Nucleus accumbens (tissue), 56 donors: ENCODE results near the gene ARID3A.

ENCODE experiments used
- DNase-seq, 56 donors: peaks; one replicate each; lab custom pipeline; 2025; lab: John Stamatoyannopoulos, UW

Gene ARID3A

DNA sequence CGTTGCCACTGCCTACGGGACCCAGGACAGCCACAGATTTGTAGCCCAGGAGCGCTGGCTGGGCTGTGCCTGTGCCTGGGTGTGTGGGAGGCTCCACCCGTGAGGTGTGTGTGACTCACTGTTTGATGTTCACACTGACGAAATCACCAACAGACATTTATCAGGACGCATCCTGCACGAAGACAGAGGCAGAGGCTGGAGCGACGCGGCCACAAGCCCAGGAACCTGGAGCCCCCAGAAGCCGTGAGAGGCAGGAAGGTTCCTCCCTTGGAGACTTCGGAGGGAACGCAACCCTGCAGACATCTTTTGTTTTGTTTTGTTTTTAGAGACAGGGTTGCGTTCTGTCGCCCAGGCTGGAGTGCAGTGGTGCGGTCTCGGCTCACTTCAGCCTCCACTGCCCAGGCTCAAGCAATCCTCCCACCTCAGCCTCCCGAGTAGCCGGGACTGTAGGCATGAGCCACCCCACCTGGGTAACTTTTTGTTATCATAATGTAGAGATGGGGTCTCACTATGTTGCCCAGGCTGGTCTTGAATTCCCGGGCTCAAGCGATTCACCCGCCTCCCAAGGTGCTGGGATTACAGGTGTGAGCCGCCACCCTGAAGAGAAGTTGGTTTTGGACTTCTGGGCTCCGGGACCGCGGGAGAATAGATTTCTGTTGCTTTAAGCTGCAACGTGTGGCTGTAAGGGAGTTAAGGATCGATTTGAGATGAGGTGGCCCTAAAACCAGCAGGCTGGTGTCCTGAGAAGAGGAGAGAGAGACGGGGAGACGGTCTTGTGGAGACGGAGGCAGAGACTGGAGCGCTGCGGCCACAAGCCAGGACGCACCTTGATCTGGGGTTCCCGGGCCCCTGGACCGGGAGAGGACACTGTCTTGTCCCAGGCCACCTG lies 33.4 kb downstream of the ARID3A start:
- peak in 29 of 56 donors; percentile 3 to 70 (median 20) for DNase-seq

GRCh38 chr19:960020-960419 lies 34.2 kb downstream of the ARID3A start:
- DNase-seq, result no peak

DNA sequence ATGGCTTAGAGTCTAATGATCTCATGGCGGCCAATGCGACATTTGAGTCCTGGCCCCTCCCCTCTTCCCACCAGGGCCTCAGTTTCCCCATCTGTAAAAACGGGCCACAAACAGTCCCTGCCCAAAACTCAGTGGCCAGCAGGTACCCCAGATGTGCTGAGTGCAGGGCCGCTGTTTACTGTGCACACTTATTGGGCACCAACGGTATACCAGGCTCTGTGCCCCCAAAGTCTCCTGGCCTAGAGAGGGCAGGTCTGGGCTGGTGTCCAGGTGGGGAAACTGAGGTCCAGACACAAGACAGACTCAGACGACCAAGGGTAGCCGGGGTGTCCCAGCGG lies 34.7 kb downstream of the ARID3A start:
- no peak for DNase-seq

GRCh38 chr19:961866-962620 lies 36.2 kb downstream of the ARID3A start:
- DNase-seq, result no peak

GRCh38 chr19:962683-963400 lies 37.0 kb downstream of the ARID3A start:
- DNase-seq, result no peak

GRCh38 chr19:963486-963951 lies 37.7 kb downstream of the ARID3A start:
- no peak for DNase-seq

- no peak for DNase-seq
Observed at GRCh38 chr19:964116-964520, 38.3 kb downstream of the ARID3A start.

DNA sequence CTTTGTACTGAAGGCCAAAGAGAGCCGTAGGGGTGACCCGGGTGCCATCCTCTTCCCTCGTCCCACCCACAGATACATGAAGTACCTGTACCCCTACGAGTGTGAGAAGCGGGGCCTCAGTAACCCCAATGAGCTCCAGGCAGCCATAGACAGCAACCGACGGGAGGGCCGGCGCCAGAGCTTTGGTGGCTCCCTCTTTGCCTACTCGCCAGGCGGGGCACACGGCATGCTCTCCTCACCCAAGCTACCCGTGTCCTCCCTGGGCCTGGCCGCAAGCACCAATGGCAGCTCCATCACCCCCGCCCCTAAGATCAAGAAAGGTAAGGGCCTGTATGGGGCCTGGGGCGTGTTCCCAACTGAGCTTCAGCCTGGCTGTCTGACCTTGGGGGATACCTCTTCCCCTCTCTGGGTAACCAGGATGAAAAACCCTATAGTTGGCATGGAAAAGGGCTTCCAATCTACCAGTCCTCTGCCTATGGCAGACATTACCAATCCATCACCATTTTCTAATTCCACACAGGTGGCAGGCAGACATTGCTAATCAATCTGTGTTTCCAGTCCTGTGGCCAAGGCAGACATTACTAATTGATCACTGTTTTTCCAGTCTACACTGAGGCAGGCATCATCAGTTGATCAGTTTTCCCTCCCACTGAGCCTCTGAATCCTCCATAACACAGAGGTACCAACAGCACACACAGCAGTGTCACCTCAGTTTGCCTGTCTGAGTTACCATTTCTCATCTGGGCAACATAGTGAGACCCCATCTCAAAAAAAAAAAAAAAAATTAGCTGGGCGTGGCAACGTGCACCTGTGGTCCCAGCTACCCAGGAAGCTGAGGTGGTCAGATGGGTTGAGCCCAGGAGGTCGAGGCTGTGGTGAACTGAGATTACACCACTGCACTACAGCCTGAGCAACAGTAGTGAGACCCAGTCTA lies 39.2 kb downstream of the ARID3A start:
- no peak for DNase-seq

GRCh38 chr19:966485-967088 lies 40.8 kb downstream of the ARID3A start:
- DNase-seq, result no peak

DNA sequence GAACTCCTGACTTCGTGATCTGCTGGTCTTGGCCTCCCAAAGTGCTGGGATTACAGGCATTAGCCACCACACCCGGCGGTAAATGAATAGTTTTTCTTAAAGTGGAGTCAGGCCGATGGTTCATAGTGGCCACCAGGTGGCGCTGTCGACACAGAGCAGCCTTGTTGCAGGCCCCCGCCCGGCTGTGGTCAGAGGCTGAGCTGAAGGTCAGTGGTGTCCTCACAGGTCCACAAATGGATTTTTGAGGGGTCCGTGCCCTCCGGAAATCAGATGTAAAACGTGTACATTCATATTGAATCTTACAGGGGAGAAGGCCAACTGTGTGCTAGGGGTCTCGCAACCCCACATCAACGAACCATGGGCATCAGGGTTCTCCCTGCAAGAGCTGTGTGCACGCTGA lies 44.9 kb downstream of the ARID3A start:
- DNase-seq, result no peak

DNA sequence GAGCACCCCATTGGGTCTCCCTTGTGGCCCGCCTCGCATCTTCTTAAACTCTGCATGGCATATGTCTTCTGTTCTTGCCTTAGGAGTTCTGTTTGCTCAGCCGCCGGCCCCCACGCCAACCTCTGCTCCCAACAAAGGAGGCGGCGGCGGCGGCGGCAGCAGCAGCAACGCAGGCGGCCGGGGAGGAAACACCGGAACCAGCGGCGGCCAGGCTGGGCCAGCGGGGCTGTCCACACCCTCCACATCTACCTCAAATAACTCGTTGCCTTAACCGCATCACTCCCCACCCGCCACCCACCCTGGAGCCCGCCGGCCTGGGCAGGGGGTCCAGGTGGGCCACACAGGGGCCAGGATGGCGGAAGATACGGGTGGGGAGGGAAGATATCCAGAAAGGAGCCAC lies 46.0 kb downstream of the ARID3A start:
- DNase-seq, result no peak

GRCh38 chr19:972281-972680 lies 46.4 kb downstream of the ARID3A start:
- no peak for DNase-seq

- no peak for DNase-seq
Observed at GRCh38 chr19:973726-974563, 48.1 kb downstream of the ARID3A start.

DNA sequence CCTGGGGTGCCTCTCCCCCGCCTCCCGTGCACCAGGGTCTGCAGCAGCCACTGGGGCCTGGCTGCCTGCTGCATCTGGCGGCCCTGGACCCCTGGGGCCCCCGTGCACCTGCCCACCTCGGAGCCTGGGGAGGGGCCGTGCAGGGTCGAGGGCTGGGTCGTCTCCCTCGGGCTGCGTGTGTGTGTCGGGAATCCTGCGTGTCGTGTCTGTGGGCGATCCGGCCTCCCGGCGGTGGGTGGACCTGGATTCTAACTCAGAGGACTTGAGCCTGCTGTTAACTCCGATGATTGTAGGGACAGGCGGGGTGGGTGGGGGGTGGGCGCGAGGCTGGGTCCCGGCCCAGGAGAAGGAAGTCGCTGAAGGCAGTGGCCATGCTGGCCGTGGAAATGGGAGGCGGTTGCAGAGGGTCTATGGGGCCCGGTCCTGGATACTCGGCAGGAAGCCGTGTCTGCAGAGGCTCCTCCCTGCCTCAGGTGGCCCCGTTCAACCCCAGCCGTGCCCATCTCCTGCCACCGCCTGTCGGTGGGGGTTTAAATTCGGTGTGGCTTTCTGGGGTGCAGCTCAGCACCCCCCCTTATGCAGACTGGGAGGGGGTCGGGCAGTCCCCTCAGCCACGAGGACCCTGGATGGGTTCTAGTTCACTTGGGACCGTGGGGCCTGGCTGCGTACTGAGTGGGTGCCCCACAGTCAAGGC lies 48.9 kb downstream of the ARID3A start:
- DNase-seq, result no peak

DNA sequence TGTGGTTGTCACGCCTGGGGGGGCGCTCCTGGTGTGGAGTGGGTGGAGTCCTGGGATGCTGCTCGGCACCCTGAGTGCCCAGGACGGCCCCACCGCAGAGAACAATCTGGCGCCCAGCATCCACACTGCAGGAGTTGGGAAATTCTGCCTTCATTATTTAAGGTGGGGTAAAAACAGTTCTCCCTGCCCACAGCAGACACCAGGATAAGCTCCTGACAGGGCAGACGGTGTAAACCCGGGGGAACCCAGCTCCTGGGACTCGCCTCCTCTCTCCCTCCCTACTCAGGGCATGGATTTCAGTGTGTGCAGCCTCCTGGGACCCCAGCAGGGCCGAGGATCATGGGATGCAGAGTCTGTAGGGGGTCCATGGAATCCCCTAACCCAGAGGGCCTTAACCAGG lies 50.6 kb downstream of the ARID3A start:
- DNase-seq, result no peak

DNA sequence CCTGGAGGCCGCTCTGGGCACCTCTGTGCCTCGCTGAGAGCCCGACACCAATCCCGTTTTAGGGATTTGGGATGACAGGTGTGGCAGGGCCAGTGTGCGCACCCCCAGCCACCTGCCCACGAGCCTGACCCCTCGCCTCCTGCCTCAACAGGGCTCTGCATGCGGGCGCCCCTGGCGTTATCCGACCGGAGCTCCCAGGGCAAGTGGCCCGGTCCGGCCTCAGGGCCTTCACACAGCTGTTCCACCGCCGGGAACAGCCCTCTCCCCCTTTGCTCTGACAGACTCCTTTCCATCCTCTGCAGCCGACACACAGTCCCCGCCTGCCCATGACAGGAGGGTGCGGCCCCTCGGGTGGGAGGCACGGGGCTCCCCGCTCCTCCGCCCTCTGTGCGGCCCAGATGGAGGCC lies 51.2 kb downstream of the ARID3A start:
- DNase-seq, result no peak

DNA sequence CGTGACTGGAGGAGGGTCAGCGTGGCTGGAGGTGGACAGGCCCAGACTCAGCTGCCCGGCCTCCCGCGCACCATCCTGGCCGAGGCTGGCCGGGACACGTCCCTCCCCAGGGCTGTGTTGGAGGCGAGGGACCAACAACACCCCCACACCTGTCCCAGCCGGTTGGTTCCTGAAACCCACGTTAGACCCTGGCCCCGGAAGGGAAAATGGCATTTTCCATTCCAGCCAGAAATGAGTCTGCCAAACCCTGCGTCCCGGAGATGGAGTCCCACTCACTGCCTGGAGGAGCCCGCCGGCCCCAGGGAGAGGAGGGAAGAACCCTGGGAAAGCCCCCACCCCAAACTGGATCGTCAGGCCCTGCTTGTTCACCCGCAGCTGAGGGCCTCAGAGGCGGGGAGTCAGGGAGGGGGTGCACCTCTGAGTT lies 53.5 kb downstream of the ARID3A start:
- DNase-seq, result no peak
